GM12878 (cell line): ENCODE data around the gene FRYL. TPM values are rescaled to one million over a fixed set of nuclear protein-coding genes. Genes with fewer than 3 reads are reported as not detected.

Experiments used
- ATAC-seq: fragments of 200-7000 bp; cut with Tn5 transposase; 3 replicates; pipeline ENCODE4 v1.9.1; 2020; ENCODE audit warnings: mild to moderate bottlenecking, moderate library complexity
- BruUV-seq: library from RNA; stranded (reverse); fragments of 400-500 nt; replicated peaks from 2 replicates; lab custom pipeline; 2021; lab: Mats Ljungman, UMichigan
- CTCF ChIA-PET: fragments of 300-600 bp; sonication (Branson Sonifier 250); formaldehyde crosslinking; extraction: SDS; loops from one replicate; lab custom pipeline; 2021; ENCODE audit warnings: inconsistent platforms; lab: Yijun Ruan, JAX
- POLR2A ChIA-PET: fragments of 350-600 bp; formaldehyde crosslinking; extraction: SDS; loops from one replicate; lab custom pipeline; 2021; ENCODE audit warnings: inconsistent platforms; lab: Charles Lee
- RAD21 ChIA-PET: fragments of 300-600 bp; sonication (Branson Sonifier 250); formaldehyde crosslinking; loops from one replicate; lab custom pipeline; 2023; ENCODE audit warnings: antibody characterized with exemption; ENCODE audit not compliant: unreplicated experiment; lab: Charles Lee
- SMC1A ChIA-PET: fragments of 300-600 bp; sonication (Branson Sonifier 250); formaldehyde crosslinking; loops from one replicate; lab custom pipeline; 2023; ENCODE audit not compliant: unreplicated experiment, uncharacterized antibody; lab: Charles Lee
- DNase-seq: peaks from one replicate; pipeline ENCODE4 v3.0.0-alpha.2; 2011; ENCODE audit warnings: low read depth, low spot score
- FAIRE-seq: peaks from 3 replicates; lab custom pipeline; 2011; peaks lifted over from hg19 to GRCh38; lab: Jason Lieb, UNC
- H2AFZ ChIP-seq: 2 replicates; pipeline ENCODE4 v1.6.0; 2011; ENCODE audit warnings: low read depth, low read length, control low read depth; ENCODE audit not compliant: control insufficient read depth
- H3K27ac ChIP-seq: 2 replicates; pipeline ENCODE4 v1.5.1; 2011; ENCODE audit warnings: control low read depth; ENCODE audit not compliant: control insufficient read depth, insufficient read depth
- H3K27me3 ChIP-seq, 2 experiments: replicated peaks in 1 of 2; 2 replicates each; pipeline versions ENCODE4 v1.6.0 to v1.6.1; 2011; ENCODE audit warnings: low read length in 1 of 2; ENCODE audit not compliant: control insufficient read depth in 2 of 2, insufficient read depth in 2 of 2
- H3K36me3 ChIP-seq, 2 experiments: 2 replicates each; pipeline ENCODE4 v1.5.1; 2011; ENCODE audit warnings: low read length in 1 of 2; ENCODE audit not compliant: control insufficient read depth in 2 of 2, insufficient read depth in 2 of 2
- H3K4me1 ChIP-seq: 2 replicates; pipeline ENCODE4 v1.6.1; 2011; ENCODE audit warnings: mild to moderate bottlenecking, low read length, moderate library complexity, mixed read lengths; ENCODE audit not compliant: control insufficient read depth, insufficient read depth
- H3K4me2 ChIP-seq: 2 replicates; pipeline ENCODE4 v1.6.0; 2011; ENCODE audit warnings: control low read depth; ENCODE audit not compliant: control insufficient read depth, insufficient read depth
- H3K4me3 ChIP-seq: fragments of 200-600 bp; sonication (generic); 2 replicates; pipeline ENCODE4 v1.5.1; 2016
- H3K79me2 ChIP-seq: 2 replicates; pipeline ENCODE4 v1.6.0; 2011; ENCODE audit warnings: low read length; ENCODE audit not compliant: control insufficient read depth, insufficient read depth
- H3K9ac ChIP-seq: 2 replicates; pipeline ENCODE4 v1.8.0; 2011; ENCODE audit warnings: low read length, control low read depth, mixed read lengths; ENCODE audit not compliant: control insufficient read depth, insufficient read depth
- H3K9me3 ChIP-seq: replicated peaks from 3 replicates; pipeline ENCODE4 v1.5.1; 2011; ENCODE audit warnings: mild to moderate bottlenecking, low read length; ENCODE audit not compliant: control insufficient read depth, insufficient read depth
- H4K20me1 ChIP-seq: 2 replicates; pipeline ENCODE4 v1.6.0; 2011; ENCODE audit not compliant: control insufficient read depth, insufficient read depth
- BMI1 ChIP-seq: fragments of 450-650 bp; IDR thresholded peaks from 2 replicates; pipeline ENCODE4 v1.6.1; 2016; ENCODE audit warnings: mild to moderate bottlenecking, moderate library complexity, borderline replicate concordance
- BRCA1 ChIP-seq: IDR thresholded peaks from 2 replicates; pipeline ENCODE4 v1.6.1; 2011; ENCODE audit warnings: low read depth, low read length, improper control_type of control experiment
- MYB ChIP-seq: fragments of 150-350 bp; IDR thresholded peaks from 2 replicates; pipeline ENCODE4 v1.6.1; 2014; ENCODE audit warnings: mild to moderate bottlenecking, low read depth, low read length, borderline replicate concordance
- NFXL1 ChIP-seq: fragments of 450-650 bp; IDR thresholded peaks from 2 replicates; pipeline ENCODE4 v1.6.1; 2017; ENCODE audit warnings: antibody characterized with exemption, mild to moderate bottlenecking, borderline replicate concordance
- NR2C2 ChIP-seq: IDR thresholded peaks from 2 replicates; pipeline ENCODE4 v1.6.1; 2011; ENCODE audit warnings: borderline replicate concordance, low read depth; ENCODE audit not compliant: control insufficient read depth, insufficient read length
- POLR2AphosphoS2 ChIP-seq: IDR thresholded peaks from 2 replicates; pipeline ENCODE4 v1.6.1; 2011; ENCODE audit warnings: low read depth, mild to moderate bottlenecking, low read length, improper control_type of control experiment, moderate library complexity
- RUNX3 ChIP-seq: IDR thresholded peaks from 2 replicates; pipeline ENCODE4 v1.6.1; 2012; ENCODE audit warnings: low read length, inconsistent platforms
- SREBF2 ChIP-seq: IDR thresholded peaks from 2 replicates; pipeline ENCODE4 v1.6.1; 2012; ENCODE audit warnings: mild to moderate bottlenecking, low read length
- SRF ChIP-seq, 2 experiments: IDR thresholded peaks; 2 replicates each; pipeline ENCODE4 v1.6.1; 2011; ENCODE audit warnings: low read depth in 2 of 2, low read length in 2 of 2, mild to moderate bottlenecking in 1 of 2, moderate library complexity in 1 of 2
- TARDBP ChIP-seq: IDR thresholded peaks from 2 replicates; pipeline ENCODE4 v1.6.1; 2016; ENCODE audit warnings: borderline replicate concordance
- TCF7 ChIP-seq: IDR thresholded peaks from 2 replicates; pipeline ENCODE4 v1.6.1; 2014; ENCODE audit warnings: antibody characterized with exemption, borderline replicate concordance
- YY1 ChIP-seq: IDR thresholded peaks from 2 replicates; pipeline ENCODE4 v1.6.1; 2011; ENCODE audit warnings: low read depth, mild to moderate bottlenecking, low read length
- ZBTB40 ChIP-seq: fragments of 450-650 bp; IDR thresholded peaks from 2 replicates; pipeline ENCODE4 v1.6.1; 2016; ENCODE audit warnings: mild to moderate bottlenecking, moderate library complexity, borderline replicate concordance
- WGBS: methylation state at CpG from one replicate; pipeline ENCODE4 v1.1.6; 2016; ENCODE audit warnings: low lambda C conversion rate; ENCODE audit not compliant: insufficient replicate concordance, insufficient coverage; ENCODE audit errors: missing lambda C conversion rate; 5-methylcytosine and 5-hydroxymethylcytosine counted together
- in situ Hi-C: fragments of 300-500 bp; cut with MboI; formaldehyde crosslinking; loops from 9 replicates; pipeline ENCODE4 v1.14.3; 2018; ENCODE audit warnings: mixed read lengths
- intact Hi-C: fragments of 100-400 bp; cut with micrococcal nuclease; formaldehyde crosslinking; loops from one replicate; pipeline ENCODE4 v1.14.2; 2022; ENCODE audit not compliant: unreplicated experiment
- polyA plus RNA-seq, 11 experiments: library from polyadenylated mRNA; depleted of rRNA in 4 of 11; unstranded in 6 of 11; stranded (reverse) in 5 of 11; fragments of >200 nt; fragmentation: Nextera tagmentation in 4 of 11; fragmentation: Illumina TruSeq in 1 of 11; extraction: Ambion mirVana in 4 of 11; extraction: Trizol in 1 of 11; gene quantifications; 1 replicate in 1 of 11; 2 replicates in 10 of 11; pipeline versions ENCODE4 v1.2.1 to v1.2.3, GENCODE V29; 2011 to 2016; ENCODE audit warnings: inconsistent platforms in 2 of 11, missing spikeins in 2 of 11, low read depth in 1 of 11
- total RNA-seq, 4 experiments: library from RNA; depleted of rRNA in 3 of 4; stranded (reverse); fragments of >200 nt in 3 of 4; fragmentation: Illumina TruSeq in 1 of 4; extraction: Trizol in 1 of 4; gene quantifications; 2 replicates each; pipeline versions ENCODE4 v1.2.1 to v1.2.3, GENCODE V29; 2013 to 2021

Gene FRYL
- total and polyA plus RNA-seq, 10 of the 15 experiments (the other 5 are each of a cell fraction or from before 2014, with no cell fraction given) = 10.3 to 50.6 (median 28.7) TPM

- TF ChIP-seq ZBTB40 (no peak), NR2C2 (no peak), NFXL1 (no peak)
Measured at GRCh38 chr4:48589098-48589445, 191.0 kb downstream of the FRYL start (continued).

- ChIA-PET RAD21 (no interaction called here), CTCF (no interaction called here), POLR2A (no interaction called here), SMC1A (no interaction called here)
- 75% methylated on average over 3 of the region's 3 CpGs for WGBS
- no peaks in the 10 kb centered on the region for H3K27me3 ChIP-seq
- no peak overlapping the region for H3K4me3 ChIP-seq
- no peaks in the 10 kb centered on the region for H4K20me1 ChIP-seq
- no peak overlapping the region for H3K9ac ChIP-seq
- no peak overlapping the region for H3K4me2 ChIP-seq
- ATAC-seq (peak; percentile 35), DNase-seq (no peak), FAIRE-seq (no peak)
- H3K27ac ChIP-seq = no peak overlapping the region
- H3K4me1 ChIP-seq = peaks cover 7% of the 10 kb centered on the region
- TF ChIP-seq POLR2AphosphoS2 = no peak
- no peak for TF ChIP-seq TARDBP
- 0 out of 2 replicates have a peak, but pooled peaks have one; percentile 52 for TF ChIP-seq TCF7
- TF ChIP-seq SREBF2 = no peak
- no peak for TF ChIP-seq MYB
- TF ChIP-seq SRF (IDR thresholded peaks at IDR 0.05; ENCODE audit: low read depth in 2 of 2, low read length in 2 of 2) = peak in 1 of 2 experiments; percentile 62; a peak in 1 of 4 replicates
- TF ChIP-seq YY1 = no peak
- TF ChIP-seq BMI1 = no peak
- no peak for TF ChIP-seq BRCA1
- TF ChIP-seq RUNX3 = peak; percentile 57
- in situ Hi-C loops (no loop called here), intact Hi-C loops (no loop called here)
- no peak overlapping the region for H2AFZ ChIP-seq
- H3K36me3 ChIP-seq = peaks cover 2 to 21% of the 10 kb centered on the region in 2 experiments
- H3K9me3 ChIP-seq = no peaks in the 10 kb centered on the region
- no TSS peak for BruUV-seq
- H3K79me2 ChIP-seq = no peaks in the 10 kb centered on the region
Measured at GRCh38 chr4:48588230-48589097, 191.6 kb downstream of the FRYL start.
